ENCODE measurements around the gene CRISPLD2.

GRCh38 chr16:84948851-84949610, 129.2 kb downstream of the CRISPLD2 start:
- TF ChIP-seq ZNF701 (tag by site-specific recombination; IDR thresholded peaks at IDR 0.05) (no peak), ZNF623 (tag by site-specific recombination; IDR thresholded peaks at IDR 0.05) (no peak), ZNF274 (IDR thresholded peaks at IDR 0.05; ENCODE audit: low read length) (no peak), ZNF274 (tag by site-specific recombination; IDR thresholded peaks at IDR 0.05; ENCODE audit: borderline replicate concordance) (no peak), ZBTB7A (tag by site-specific recombination; IDR thresholded peaks at IDR 0.05; ENCODE audit: low read depth) (no peak), PRDM4 (tag by site-specific recombination; IDR thresholded peaks at IDR 0.05) (no peak), PRDM6 (tag by site-specific recombination; IDR thresholded peaks at IDR 0.05) (no peak), REST (tag by site-specific recombination; IDR thresholded peaks at IDR 0.05) (no peak), ZNF768 (tag by site-specific recombination; IDR thresholded peaks at IDR 0.05) (no peak), ZNF266 (tag by site-specific recombination; IDR thresholded peaks at IDR 0.05; ENCODE audit: low read depth) (no peak), ZNF335 (tag by site-specific recombination; conservative IDR thresholded peaks at IDR 0.05) (no peak), ZNF548 (tag by site-specific recombination; IDR thresholded peaks at IDR 0.05) (no peak)
- TF ChIP-seq, protein P1, sequence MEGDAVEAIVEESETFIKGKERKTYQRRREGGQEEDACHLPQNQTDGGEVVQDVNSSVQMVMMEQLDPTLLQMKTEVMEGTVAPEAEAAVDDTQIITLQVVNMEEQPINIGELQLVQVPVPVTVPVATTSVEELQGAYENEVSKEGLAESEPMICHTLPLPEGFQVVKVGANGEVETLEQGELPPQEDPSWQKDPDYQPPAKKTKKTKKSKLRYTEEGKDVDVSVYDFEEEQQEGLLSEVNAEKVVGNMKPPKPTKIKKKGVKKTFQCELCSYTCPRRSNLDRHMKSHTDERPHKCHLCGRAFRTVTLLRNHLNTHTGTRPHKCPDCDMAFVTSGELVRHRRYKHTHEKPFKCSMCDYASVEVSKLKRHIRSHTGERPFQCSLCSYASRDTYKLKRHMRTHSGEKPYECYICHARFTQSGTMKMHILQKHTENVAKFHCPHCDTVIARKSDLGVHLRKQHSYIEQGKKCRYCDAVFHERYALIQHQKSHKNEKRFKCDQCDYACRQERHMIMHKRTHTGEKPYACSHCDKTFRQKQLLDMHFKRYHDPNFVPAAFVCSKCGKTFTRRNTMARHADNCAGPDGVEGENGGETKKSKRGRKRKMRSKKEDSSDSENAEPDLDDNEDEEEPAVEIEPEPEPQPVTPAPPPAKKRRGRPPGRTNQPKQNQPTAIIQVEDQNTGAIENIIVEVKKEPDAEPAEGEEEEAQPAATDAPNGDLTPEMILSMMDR (tag by site-specific recombination; IDR thresholded peaks at IDR 0.05) = no peak

All from HEK293 (cell line).